ENCODE results near the gene C22orf39. TPM values are rescaled to one million over a fixed set of nuclear protein-coding genes. Genes with fewer than 3 reads are reported as not detected.

Gene C22orf39
- total RNA-seq, 1 experiment from 2014 or later = 19.3 TPM

DNA sequence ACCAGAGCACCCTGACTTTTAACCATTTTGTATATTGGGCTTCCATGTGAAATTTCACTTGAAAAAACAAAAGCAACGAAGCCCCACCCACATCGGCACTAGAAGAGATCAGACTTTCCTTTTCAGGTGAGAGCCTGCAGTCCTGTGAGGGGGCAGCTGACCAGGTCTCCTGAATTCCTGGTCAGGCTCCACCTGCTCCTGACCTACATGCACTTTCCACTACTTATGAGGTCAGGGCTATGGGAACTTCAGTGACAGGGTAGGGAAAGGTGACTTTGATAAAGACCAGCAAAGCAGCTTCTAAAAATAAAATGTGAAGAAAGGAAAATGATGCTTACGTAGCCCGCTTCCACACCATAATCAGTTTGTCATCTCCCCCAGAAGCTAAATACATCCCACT lies 40.7 kb downstream of the C22orf39 start:
- Histone ChIP-seq H2AFZ (ENCODE audit: low read length) (no peak overlapping the region), H3K79me2 (ENCODE audit: insufficient read depth, low read length) (no peaks in the 10 kb centered on the region; the same call in 1 of the 2 replicates), H3K9me3 (ENCODE audit: control insufficient read depth, low read depth, low read length) (no peaks in the 10 kb centered on the region), H2BK12ac (ENCODE audit: insufficient read length, low read depth, low read length) (no peak overlapping the region), H4K8ac (replicated peaks; ENCODE audit: insufficient read length, low read depth, low read length) (no peak overlapping the region), H3K56ac (ENCODE audit: insufficient read length, low read depth, low read length) (no peak overlapping the region), H3K27me3 (ENCODE audit: insufficient read depth, low read length) (no peaks in the 10 kb centered on the region), H3K79me1 (ENCODE audit: insufficient read depth, low read depth, low read length, poor library complexity, severe bottlenecking) (no peaks in the 10 kb centered on the region), H4K5ac (ENCODE audit: insufficient read length, low read depth, low read length) (no peak overlapping the region), H3K14ac (ENCODE audit: insufficient read depth, low read length) (no peak overlapping the region), H4K20me1 (ENCODE audit: control insufficient read depth, insufficient read depth, insufficient read length) (no peaks in the 10 kb centered on the region), H3K18ac (ENCODE audit: insufficient read length, low read depth, low read length) (no peak overlapping the region), H3K27ac (ENCODE audit: insufficient read length, low read depth, low read length) (no peak overlapping the region), H3K23ac (ENCODE audit: insufficient read length, low read depth, low read length) (no peak overlapping the region), H2BK120ac (ENCODE audit: low read depth, low read length, poor library complexity, severe bottlenecking) (no peak overlapping the region), H3T11ph (ENCODE audit: low read length) (no peak overlapping the region), H3K4me2 (ENCODE audit: insufficient read depth, insufficient read length, low read length) (no peak overlapping the region), H4K91ac (ENCODE audit: insufficient read length, low read depth, low read length) (no peak overlapping the region), H3K4ac (ENCODE audit: low read depth, low read length) (no peak overlapping the region), H2BK15ac (ENCODE audit: low read depth, low read length) (no peak overlapping the region), H3K9ac (ENCODE audit: extremely low read depth, insufficient read length, low read length) (no peak overlapping the region), H2AK5ac (ENCODE audit: insufficient read length, low read length) (no peak overlapping the region), H3K23me2 (ENCODE audit: insufficient read length, low read depth, low read length, poor library complexity, severe bottlenecking) (no peaks in the 10 kb centered on the region), H2BK5ac (ENCODE audit: insufficient read length, low read length) (no peak overlapping the region), H3K4me1 (ENCODE audit: insufficient read depth, low read length) (no peaks in the 10 kb centered on the region), H2BK20ac (ENCODE audit: low read depth, low read length, poor library complexity, severe bottlenecking) (no peak overlapping the region)
- Mint-ChIP-seq H3K4me3 (no peak overlapping the region), H3K9me3 (no peaks in the 10 kb centered on the region), H3K27me3 (ENCODE audit: low read depth) (no peaks in the 10 kb centered on the region), H3K36me3 (ENCODE audit: insufficient read depth in 1 of 3, low read depth in 3 of 3) (peaks cover 34 to 69% (median 48%) of the 10 kb centered on the region in 3 experiments; a peak in 6 of 7 replicates), H3K4me1 (no peaks in the 10 kb centered on the region), H3K27ac (no peak overlapping the region; a peak in 1 of 7 replicates)
- TF ChIP-seq, protein P1, sequence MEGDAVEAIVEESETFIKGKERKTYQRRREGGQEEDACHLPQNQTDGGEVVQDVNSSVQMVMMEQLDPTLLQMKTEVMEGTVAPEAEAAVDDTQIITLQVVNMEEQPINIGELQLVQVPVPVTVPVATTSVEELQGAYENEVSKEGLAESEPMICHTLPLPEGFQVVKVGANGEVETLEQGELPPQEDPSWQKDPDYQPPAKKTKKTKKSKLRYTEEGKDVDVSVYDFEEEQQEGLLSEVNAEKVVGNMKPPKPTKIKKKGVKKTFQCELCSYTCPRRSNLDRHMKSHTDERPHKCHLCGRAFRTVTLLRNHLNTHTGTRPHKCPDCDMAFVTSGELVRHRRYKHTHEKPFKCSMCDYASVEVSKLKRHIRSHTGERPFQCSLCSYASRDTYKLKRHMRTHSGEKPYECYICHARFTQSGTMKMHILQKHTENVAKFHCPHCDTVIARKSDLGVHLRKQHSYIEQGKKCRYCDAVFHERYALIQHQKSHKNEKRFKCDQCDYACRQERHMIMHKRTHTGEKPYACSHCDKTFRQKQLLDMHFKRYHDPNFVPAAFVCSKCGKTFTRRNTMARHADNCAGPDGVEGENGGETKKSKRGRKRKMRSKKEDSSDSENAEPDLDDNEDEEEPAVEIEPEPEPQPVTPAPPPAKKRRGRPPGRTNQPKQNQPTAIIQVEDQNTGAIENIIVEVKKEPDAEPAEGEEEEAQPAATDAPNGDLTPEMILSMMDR (conservative IDR thresholded peaks at IDR 0.05) = no peak
- WGBS (ENCODE audit: extremely low coverage, insufficient read length, low lambda C conversion rate) = no CpG with 5 or more reads among the region's 4 CpGs
- DNase-seq = no peak

All from H9 (cell line).